Activated CD4-positive, alpha-beta T cell treated with anti-CD3 and anti-CD28 coated beads, Interleukin-2, Interleukin-4, amounts not matched to agents 100 ng/mL and 50 ng/mL, durations not matched to agents 16 hours and 8 hours (primary cell): Measurements from ENCODE around the gene CPTP.
"Not testable (repeated sequence)": the region's sequence is repeated elsewhere in the genome, so short reads cannot be mapped to it uniquely, and the experiment has no call there.

Source experiments
- DNase-seq: peaks from one replicate; pipeline ENCODE4 v3.0.0-alpha.2; 2020; ENCODE audit warnings: low spot score

CPTP gene

DNA sequence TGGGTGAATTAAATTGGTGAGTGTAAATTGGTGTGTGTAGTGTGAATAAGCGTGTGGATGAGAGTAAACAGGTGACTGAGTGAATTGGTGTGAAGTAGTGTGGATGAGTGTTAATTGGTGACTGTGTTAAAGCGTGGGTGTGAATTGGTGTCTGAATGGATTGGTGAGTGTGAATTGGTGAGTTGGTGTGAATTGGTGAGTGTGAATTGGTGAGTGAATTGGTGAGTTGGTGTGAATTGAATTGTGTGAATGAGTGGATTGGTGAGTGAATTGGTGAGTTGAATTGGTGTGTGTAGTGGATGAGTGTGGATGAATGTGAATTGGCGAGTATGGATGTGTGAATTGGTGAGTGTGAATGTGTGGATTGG, 42.1 kb downstream of the CPTP start:
- no peak for DNase-seq

- no peak for DNase-seq
These were observed 42.7 kb downstream of the CPTP start for GRCh38 chr1:1367315-1367714.

GRCh38 chr1:1370094-1370493, 45.5 kb downstream of the CPTP start:
- DNase-seq = not testable (repeated sequence)

- DNase-seq = no peak
These were observed 46.2 kb downstream of the CPTP start for GRCh38 chr1:1370771-1371300.

DNA sequence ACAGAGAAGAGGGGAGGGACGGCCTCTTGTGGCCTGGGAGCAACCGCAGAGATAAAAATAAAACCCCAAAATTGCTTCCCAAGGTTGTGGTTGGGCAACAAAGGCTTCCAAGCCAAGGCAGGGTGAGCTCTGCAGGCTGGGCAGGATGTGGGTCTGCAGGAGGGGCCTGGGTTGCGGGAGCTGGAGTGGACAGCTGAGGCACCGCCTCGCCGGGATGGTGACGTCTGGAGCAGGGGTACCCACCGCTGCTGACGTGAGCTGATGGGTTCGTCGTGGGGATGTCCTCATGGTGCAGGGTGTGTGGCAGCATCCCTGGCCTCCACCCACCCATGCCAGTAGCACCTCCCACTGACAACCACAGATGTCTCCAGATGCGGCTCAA, 46.8 kb downstream of the CPTP start:
- DNase-seq = peak; percentile 30

DNA sequence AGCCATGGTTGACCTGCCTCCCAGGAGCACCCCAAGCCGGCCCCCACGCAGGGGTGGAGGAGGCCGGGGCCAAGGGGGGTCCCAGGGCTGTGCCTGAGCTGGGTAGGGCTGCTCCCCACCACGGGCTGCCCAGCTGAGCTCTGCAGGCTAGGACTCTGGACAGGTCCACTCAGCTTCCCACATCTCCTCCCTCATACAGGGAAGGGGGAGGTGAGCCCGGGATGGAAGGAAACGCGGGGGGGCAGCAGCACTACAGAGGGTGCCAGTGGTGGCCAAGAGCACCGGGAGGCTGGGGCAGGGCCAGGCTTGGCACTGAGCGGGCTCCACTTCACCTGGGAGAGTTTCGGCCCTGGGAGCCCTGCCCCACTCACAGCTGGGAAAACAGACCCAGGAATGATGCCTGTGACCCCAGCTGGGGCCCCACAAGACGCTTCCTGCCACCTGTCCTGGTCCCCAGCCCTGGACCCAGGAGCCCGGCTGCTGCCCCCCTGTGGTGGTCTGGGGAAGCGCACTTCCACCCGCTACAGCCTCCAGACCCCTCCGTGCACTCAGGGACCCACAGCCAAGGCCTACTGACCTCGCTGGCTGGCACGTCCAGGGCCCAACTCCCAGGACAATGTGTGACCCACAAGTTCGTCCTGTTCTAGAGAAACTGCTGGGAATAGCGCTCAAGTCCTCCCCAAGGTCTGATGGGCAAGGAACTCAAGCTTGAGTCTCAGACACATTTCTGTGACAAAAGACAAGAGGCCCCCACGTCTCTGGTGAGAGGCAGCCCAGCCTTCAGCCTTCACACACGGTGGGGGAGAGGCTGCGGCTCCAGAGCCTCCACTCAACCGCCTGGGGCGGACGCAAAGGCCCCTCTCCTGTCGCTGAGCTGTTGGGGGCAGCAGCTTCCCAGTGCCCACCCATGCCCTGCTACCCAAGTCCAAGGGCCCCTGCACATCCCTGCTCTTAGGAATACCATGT, 47.4 kb downstream of the CPTP start:
- peak; percentile 83 for DNase-seq

DNA sequence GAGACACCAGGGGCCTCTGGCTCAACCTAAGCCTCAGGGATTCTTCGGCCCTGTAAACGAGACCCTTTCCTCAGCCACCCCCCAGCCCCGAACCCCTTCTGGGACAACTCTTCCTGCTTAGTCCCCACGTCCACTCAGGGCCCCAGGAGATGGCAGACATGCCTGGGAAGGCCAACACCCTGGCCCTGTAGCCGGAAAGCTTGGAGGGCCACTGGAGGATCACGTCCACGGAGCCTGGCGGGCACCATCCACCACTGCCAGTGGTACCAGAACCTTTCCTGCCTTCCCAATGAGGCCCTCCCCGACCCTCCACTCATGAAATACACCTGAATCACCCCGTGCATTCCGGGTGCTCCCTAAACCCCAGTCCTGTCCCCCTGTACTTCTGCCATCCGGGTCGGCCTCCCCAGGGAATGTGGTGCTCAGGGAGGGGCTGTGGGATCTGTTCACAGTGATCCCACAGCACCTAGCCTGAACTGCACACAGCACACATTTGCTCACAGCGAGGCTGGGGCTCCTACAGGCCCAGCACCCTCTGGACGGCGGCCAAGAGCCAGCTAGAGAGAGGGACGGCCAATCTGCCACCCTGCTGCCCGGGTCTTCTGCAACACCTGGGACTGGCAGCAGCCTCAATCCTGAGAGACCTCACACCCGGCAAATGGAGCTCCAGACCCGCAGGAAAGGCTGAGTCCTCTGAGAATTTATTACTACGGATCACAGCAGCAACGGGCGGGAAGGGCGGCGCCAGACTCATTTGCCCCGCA, 48.6 kb downstream of the CPTP start:
- no peak for DNase-seq

DNA sequence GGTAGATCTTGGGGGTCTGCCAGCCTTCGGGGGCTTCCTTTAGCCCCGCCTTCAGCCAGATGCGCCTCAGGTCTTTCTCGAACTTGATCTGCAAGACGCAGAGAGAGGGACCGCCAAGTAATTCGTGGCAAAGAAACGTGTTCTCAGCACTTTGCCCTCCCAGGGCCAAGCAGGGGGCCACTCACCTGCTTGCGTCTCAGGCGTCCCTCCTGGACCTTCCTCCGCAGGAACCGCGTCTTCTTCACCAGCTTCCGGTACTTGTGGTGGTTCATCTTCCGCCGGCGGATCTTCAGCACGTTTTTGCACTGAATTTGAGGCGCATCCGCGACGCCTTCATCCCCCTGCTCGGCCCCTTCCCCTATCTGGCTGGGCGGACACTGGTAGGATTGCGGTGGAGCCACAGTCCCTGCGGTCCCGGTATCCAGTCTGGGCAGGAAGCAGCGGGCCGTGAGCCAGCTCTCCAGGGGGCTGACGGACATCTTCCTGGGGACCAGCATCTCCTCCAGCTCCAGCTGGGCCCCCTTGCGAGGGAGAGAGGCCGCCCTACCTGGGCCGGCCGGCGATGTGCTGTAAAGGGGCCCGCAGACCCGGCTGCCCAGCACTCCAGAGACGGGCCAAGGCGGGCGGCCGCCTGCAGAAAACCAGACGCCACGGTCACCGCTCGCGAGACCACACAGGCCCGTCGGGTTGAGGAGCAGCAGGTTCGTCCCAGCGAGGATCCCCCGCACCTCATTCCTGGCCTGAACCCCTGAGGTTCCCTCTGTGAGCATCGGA, 49.4 kb downstream of the CPTP start:
- DNase-seq = no peak

- DNase-seq = no peak
These were observed 50.0 kb downstream of the CPTP start for GRCh38 chr1:1374589-1374928.

DNA sequence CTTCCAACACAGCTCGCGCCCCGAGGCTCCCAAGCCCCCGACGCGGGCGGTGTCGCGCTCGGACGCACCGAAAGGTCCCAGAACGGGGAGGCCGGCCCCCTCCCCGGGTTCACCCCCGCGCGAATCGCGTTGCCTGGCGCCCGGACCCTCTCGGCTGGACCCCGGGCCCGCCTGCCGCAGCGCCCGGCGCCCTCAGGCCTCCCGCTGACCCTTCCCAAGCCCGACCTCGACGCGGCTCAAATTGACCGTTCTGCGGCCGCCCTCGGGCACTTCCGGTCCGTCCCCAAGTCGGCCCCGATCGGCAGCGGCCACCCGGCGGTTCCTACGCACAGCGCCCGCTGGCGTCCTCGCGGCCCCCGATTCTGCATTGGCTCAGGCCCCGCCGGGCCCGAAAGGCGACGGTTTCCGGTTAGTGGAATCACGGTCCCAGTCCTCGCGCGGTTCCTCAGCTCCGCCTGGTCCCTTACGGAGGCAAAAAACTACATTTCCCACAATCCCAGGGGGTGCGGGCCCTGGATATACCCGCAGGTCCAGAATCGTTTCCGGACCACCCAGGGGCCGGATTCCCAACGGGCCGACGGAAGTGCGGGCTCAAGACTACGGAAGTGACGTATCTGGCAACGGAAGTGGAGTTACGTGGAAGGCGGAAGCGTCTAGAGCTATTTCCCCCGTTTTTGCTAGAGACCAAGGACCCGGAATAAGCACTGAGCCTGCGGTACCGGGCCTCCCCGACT, 50.5 kb downstream of the CPTP start, which contains the start of gene AURKAIP1:
AURKAIP1 (minus strand) TSS at position 279 of the 734 bp plus-strand sequence. CDS start 451 bp downstream, outside the sequence.
- peak; percentile 99 for DNase-seq

- DNase-seq = no peak
These were observed 52.1 kb downstream of the CPTP start for GRCh38 chr1:1376551-1377226.

DNA sequence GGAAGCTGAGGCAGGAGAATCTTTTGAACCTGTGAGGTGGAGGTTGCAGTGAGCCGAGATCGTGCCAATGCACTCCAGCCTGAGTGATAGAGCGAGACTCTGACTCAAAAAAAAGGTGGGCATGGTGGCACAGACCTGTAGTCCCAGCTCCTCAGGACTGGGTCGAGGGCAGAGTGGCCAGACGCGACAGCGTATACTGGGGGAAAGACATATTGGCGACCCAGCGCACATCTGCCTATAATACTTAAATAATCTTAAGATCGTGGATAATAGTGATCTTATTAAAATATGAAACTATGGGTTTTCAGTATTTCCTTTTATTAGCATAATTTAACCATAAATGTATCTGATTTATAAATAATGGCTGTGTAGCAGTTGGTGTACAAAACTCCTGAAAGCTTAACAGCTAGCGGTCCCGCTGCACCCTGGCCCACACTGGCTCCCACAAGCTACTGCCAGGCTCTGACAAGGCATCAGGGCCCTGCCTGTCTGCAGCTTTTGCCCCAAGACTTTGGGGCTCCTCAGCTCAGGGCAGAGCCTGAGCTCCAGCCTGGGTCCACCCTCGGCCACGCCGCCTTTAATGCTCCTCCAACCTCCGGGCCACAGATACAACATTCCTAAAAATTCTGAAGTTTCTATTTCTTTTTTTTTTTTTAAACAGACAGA, 53.1 kb downstream of the CPTP start:
- no peak for DNase-seq
